HuH-7.5 (cell line): Measurements from ENCODE around the gene ARHGEF33.

Experiments used
- DNase-seq: peaks from one replicate; pipeline ENCODE4 v3.0.0; 2011; ENCODE audit warnings: low spot score

Gene ARHGEF33

GRCh38 chr2:38959938-38960608 lies 70.4 kb downstream of the ARHGEF33 start:
- DNase-seq: no peak

- no peak for DNase-seq
Observed at GRCh38 chr2:38960609-38961320, 71.1 kb downstream of the ARHGEF33 start.

DNA sequence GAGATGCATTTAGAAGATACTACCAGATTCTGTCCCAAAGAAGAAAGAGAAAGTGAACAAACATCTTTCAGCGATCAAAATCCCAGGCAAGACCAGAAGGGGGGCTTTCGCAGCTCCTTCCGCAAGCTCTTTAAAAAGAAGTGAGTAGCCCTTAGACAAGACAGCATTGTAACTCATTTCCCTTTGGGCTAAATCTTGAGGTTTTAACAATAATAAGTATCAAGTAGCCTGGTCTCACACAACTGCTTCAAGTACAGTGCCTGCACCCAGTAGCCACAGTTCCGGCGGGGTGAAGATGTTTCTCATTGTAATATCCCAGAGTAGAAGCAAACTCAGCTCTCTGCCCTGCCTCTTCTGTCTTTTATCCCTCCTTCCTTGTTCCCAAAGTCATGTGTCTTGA lies 76.3 kb downstream of the ARHGEF33 start:
- DNase-seq: no peak

- DNase-seq: no peak
Observed at GRCh38 chr2:38966678-38967077, 77.0 kb downstream of the ARHGEF33 start.

- no peak for DNase-seq
Observed at GRCh38 chr2:38968021-38968420, 78.3 kb downstream of the ARHGEF33 start.

GRCh38 chr2:38971377-38971776 lies 81.7 kb downstream of the ARHGEF33 start:
- no peak for DNase-seq

DNA sequence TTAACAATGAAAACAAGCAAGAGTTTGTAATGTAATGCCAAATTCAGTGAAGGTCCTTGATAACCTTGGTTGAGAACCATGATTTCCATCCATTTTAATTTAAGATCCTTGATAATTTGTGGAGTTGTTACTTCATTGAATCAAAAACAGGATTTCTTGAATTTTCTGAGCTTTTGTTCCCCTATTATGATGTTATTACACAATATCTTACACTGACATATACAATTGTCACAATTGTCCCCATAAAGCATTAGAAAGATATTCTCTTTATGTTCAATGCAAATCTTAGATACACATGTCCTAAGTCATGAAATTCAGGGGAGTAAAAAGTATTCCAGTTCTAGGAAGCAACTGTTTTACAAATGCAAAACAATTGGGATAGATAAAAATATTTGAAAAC lies 83.6 kb downstream of the ARHGEF33 start:
- no peak for DNase-seq

GRCh38 chr2:38975042-38975441 lies 85.4 kb downstream of the ARHGEF33 start:
- no peak for DNase-seq

DNA sequence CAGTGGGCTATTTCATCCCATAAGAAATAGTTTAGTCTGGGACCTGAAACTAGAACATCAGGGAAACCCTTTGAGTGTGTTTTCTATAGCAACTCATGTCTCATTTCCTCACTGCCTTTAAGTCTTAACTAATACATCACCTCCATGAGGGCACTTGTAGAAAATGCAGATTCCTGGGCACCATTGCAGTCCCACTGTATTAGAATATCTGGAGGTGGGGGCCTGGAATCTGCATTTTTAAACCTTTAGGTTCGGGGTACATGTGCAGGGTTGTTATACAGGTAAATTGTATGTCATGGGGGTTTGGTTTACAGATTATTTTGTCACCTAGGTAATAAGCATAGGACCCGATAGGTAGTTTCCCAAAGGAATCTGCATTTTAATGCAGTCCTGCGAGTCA lies 87.4 kb downstream of the ARHGEF33 start:
- DNase-seq: no peak

DNA sequence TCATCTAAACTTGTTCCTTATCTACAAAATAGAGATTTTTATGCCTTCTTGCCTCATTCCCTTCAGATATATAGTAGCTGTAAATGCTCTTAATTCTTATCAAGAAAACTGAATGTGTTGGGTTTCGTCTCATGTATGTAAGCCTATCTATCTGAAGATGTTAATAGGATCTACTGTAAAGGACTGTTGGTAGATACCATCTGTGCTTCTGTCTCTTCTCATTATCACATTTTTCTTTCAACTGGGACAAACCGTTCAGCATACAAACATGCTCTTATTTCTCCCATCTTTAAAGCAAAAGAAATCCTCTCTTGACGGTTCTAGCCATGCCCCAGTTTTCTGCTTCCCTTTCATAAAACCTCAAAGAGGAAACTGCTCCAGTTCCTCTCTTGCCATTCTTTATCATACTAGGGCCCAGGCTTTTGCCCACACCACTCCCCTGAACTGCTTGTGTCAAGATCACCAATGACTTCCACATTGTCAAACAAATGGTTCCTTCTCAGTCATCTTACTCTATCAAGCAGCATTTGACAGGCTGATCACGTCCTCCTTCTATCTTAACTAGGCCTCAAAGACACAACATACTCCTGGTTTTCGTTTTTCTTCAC lies 88.7 kb downstream of the ARHGEF33 start:
- no peak for DNase-seq

GRCh38 chr2:38978908-38979307 lies 89.2 kb downstream of the ARHGEF33 start:
- DNase-seq: no peak

DNA sequence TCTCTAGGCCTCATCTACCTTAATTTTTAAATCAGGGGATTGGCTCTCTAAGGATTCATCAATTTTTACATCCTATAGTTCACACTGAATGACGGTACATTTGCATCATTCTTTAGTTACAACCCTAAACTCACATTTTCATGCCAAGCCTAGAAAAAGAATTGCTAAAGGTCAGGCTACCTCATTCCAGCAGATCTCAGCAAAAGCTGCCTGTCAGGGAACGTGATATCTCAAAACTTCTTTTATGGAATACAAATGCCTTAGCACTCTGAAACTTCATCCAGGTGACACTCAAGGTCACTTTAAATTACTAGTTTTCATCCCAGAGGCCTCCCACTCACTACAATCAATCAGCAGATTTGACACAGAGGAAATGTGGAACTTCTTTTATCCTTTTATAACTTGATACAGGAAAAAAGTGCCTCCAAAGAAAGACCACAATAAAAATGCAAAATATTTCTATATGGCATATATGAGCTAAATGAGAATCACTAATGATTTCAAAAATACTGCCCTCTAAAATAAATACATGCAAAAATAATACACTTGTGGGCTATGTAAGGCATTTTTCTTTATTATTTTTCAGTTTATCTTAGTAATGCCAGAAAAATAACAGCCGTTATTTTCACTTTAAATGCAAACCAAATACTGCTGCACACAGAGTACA lies 91.5 kb downstream of the ARHGEF33 start:
- DNase-seq: no peak

DNA sequence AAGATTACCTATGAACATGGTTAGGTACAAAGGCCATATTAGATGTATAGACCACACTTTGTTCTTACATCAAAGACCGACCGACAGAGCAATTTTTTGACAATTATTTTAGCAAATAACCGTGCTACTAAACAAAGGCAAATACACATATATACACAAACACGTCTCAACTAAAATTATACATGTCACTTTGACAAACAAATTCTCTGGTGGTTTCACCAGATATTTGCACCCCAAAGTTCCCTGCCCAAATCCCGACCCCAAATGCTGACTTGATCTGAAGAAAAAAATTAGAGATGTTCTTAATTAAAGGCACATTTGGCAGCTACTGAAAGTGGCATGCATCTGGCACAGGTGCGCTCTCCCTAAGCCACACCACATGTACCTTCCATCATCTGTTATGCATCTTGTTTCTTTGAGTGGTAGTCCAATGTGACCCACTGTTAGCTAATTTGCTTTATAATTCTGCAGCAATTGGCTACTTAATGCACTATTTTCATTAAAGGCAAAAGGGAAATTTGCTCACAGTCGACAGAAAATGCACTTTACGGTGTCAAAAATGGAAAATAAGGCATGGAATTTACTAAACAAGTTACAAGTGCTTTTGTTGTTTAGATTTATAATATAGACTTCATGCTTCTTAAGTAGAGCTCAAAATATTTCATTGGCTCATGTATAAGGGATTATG lies 92.1 kb downstream of the ARHGEF33 start:
- DNase-seq: no peak

DNA sequence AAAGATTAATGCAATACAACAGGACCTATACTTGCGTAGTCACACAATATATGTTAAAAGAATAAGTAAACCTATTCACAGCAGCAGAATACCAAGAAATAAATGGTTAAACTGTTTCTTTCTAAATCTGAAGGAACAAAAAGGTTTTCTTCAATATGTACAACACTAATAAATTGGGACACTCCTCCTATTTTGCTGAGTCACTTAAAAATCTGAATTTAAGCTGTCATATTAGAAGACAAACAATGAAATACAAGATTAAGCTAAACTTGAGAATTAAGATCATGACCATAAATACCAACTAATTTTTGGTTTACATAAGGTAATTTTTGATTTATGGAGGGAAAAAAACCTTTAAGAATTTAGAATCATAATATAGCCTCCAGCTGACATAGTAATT lies 92.8 kb downstream of the ARHGEF33 start:
- DNase-seq: no peak

DNA sequence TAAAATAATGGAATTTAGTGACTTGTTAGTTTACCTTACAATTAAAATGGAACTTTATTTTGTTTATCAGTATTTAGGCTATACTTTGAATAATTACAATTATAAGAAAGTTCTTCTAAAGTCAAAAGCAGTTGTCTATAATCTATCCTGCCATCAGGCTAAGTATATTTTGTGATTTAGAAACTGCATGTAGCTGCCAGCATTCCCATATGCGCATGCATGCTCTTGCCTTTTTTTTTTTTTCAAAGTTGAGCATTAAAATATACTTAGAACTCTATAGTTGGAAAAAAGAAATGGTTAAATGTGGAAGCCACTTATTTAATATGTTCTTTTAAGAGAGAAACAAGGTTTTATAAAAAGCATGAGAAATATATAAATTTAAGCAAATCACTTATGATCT lies 99.0 kb downstream of the ARHGEF33 start:
- DNase-seq: no peak

DNA sequence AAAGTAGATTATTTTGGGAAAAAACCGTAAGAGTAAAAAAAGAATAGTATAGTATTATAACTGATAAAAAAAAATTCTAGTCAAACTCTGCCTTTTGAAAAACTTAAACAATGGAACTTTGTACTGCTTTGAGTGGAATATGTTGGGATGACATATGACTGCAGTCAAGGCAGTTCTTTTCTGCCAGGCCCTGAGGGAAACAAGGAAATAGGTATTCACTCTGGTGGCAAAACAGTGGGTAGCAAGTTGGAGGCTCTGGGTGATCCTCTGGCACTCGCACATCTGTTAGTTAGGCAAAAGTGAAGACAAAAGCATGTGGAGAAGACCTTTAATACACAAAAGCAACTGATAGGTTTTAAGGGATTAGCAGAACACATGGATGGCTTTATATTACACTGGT lies 102.2 kb downstream of the ARHGEF33 start:
- DNase-seq: no peak

GRCh38 chr2:38997781-38998180 lies 108.1 kb downstream of the ARHGEF33 start:
- no peak for DNase-seq

- no peak for DNase-seq
Observed at GRCh38 chr2:39000552-39000951, 110.9 kb downstream of the ARHGEF33 start.

DNA sequence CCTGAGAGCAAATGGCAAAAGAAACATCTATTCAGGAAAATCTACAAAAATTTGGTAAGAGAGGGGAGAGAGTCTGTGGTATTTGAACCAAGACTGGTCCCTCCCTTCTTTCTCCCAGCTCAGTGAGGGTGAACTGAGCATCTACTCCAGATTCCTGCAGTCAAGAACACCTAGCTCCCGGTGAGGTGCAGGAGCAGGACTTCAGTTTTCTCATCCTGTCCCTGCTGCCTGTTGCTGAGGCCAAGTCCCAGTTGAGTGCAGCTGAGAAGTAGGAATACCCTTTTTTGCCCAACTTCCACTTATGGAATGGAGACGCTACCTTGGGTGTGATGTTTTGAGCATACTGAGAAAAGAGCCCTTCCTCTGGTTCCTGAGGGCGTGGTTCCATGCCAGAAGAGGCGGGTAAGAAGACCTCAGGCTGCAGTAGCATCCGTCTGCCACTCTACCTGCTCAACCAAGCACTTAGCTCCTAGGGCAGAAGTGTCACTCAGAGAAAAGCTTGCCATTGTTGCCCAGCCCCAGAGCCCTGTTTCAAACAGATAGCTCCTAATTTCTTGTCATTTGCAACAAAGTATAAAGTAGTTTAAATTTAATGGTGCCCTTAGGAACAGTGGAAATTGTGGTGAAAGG lies 118.3 kb downstream of the ARHGEF33 start:
- peak; percentile 1 for DNase-seq

GRCh38 chr2:39008665-39009064 lies 119.0 kb downstream of the ARHGEF33 start:
- DNase-seq: no peak

- DNase-seq: no peak
Observed at GRCh38 chr2:39013871-39014270, 124.2 kb downstream of the ARHGEF33 start.

GRCh38 chr2:39015424-39015823 lies 125.7 kb downstream of the ARHGEF33 start:
- no peak for DNase-seq
